Astrocyte (in vitro differentiated cells and primary cell): ENCODE results near the gene GABARAP. TPM values are rescaled to one million over a fixed set of nuclear protein-coding genes. Genes with fewer than 3 reads are reported as not detected.

ENCODE experiments used
- DNase-seq: peaks from one replicate; pipeline ENCODE4 v3.0.0-alpha.2; 2010; ENCODE audit warnings: low read depth
- FAIRE-seq: peaks from 2 replicates; lab custom pipeline; 2011; peaks lifted over from hg19 to GRCh38; lab: Jason Lieb, UNC
- H2AFZ ChIP-seq: 2 replicates; pipeline ENCODE4 v1.6.0; 2012; ENCODE audit warnings: low read depth, low read length, inconsistent platforms
- H3K27ac ChIP-seq: 2 replicates; pipeline ENCODE4 v1.5.1; 2011; ENCODE audit warnings: low read depth, low read length, inconsistent platforms
- H3K27me3 ChIP-seq: 2 replicates; pipeline ENCODE4 v1.6.0; 2011; ENCODE audit warnings: low read length, inconsistent platforms; ENCODE audit not compliant: insufficient read depth
- H3K36me3 ChIP-seq: 2 replicates; pipeline ENCODE4 v1.5.1; 2011; ENCODE audit warnings: low read length, inconsistent platforms; ENCODE audit not compliant: insufficient read depth
- H3K4me1 ChIP-seq: 2 replicates; pipeline ENCODE4 v1.5.1; 2011; ENCODE audit warnings: low read length, inconsistent platforms; ENCODE audit not compliant: insufficient read depth
- H3K4me2 ChIP-seq: 2 replicates; pipeline ENCODE4 v1.6.0; 2012; ENCODE audit warnings: low read length, inconsistent platforms
- H3K4me3 ChIP-seq: 2 replicates; pipeline ENCODE4 v1.5.1; 2011; ENCODE audit warnings: low read depth, mild to moderate bottlenecking, low read length, inconsistent platforms; ENCODE audit not compliant: insufficient read depth
- H3K79me2 ChIP-seq: 2 replicates; pipeline ENCODE4 v1.6.0; 2012; ENCODE audit warnings: mild to moderate bottlenecking, low read length, inconsistent platforms; ENCODE audit not compliant: insufficient read depth
- H3K9ac ChIP-seq: 2 replicates; pipeline ENCODE4 v1.6.0; 2012; ENCODE audit warnings: mild to moderate bottlenecking, low read length, inconsistent platforms
- H3K9me3 ChIP-seq: 2 replicates; pipeline ENCODE4 v1.5.1; 2012; ENCODE audit warnings: low read depth, mild to moderate bottlenecking, low read length, inconsistent platforms; ENCODE audit not compliant: insufficient read depth
- H4K20me1 ChIP-seq: 2 replicates; pipeline ENCODE4 v1.6.0; 2012; ENCODE audit warnings: low read length, inconsistent platforms; ENCODE audit not compliant: insufficient read depth
- H3K27ac Mint-ChIP-seq: one replicate; pipeline ENCODE4 v1.8.0; 2021; ENCODE audit warnings: mild to moderate bottlenecking, mixed read lengths; ENCODE audit not compliant: unreplicated experiment
- H3K27me3 Mint-ChIP-seq: one replicate; pipeline ENCODE4 v1.8.0; 2021; ENCODE audit warnings: low read depth, mixed read lengths; ENCODE audit not compliant: unreplicated experiment
- H3K36me3 Mint-ChIP-seq: one replicate; pipeline ENCODE4 v1.8.0; 2021; ENCODE audit warnings: low read depth, mixed read lengths; ENCODE audit not compliant: unreplicated experiment
- H3K4me1 Mint-ChIP-seq: one replicate; pipeline ENCODE4 v1.8.0; 2021; ENCODE audit warnings: low read depth, mixed read lengths; ENCODE audit not compliant: unreplicated experiment
- H3K4me3 Mint-ChIP-seq: one replicate; pipeline ENCODE4 v1.8.0; 2021; ENCODE audit warnings: mild to moderate bottlenecking, moderate library complexity, mixed read lengths; ENCODE audit not compliant: unreplicated experiment
- H3K9me3 Mint-ChIP-seq: one replicate; pipeline ENCODE4 v1.8.0; 2021; ENCODE audit warnings: mild to moderate bottlenecking, mixed read lengths; ENCODE audit not compliant: unreplicated experiment
- EZH2 ChIP-seq: IDR thresholded peaks from 2 replicates; pipeline ENCODE4 v1.6.1; 2012; ENCODE audit warnings: mild to moderate bottlenecking, low read length, inconsistent platforms; ENCODE audit not compliant: insufficient read depth
- total RNA-seq: library from RNA; stranded (reverse); gene quantifications from 2 replicates; pipeline ENCODE4 v1.2.1, GENCODE V29; 2021
- TF ChIP-seq, protein P1 (sequence below): IDR thresholded peaks from 2 replicates; pipeline ENCODE4 v1.5.1; 2011; ENCODE audit warnings: low read depth, mild to moderate bottlenecking, inconsistent platforms, low read length, moderate library complexity; ENCODE audit not compliant: insufficient read depth

GABARAP gene
- total RNA-seq, 1 donor from 2014 or later = 434 TPM

DNA sequence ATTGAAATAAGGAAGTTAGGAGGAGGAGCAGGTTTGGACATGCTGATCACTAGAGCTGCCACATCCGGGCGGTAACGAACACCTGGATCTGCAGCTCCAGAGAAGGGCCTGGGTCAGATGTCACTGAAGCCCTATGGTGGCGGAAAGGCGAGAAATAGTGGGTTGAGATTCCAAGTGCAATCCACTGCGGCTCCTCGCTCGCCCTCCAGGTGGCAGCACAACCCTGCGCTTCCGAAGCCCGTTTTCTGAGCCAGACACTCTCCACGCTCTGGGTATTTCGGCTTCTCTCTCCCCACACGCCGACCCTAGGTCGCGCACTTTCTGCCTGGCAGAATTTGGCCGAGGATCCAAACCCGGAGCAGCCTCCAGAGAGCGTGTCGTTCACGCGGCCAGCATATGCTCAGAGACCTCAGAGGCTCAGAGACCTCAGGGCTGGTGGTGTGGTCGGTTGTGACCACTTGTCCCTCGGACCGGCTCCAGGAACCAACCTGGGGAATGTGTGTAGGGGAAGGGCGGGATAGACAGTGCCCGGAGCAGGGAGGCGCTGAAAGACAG is 38.3 kb upstream of the GABARAP start:
- peak; percentile 55 for FAIRE-seq

DNA sequence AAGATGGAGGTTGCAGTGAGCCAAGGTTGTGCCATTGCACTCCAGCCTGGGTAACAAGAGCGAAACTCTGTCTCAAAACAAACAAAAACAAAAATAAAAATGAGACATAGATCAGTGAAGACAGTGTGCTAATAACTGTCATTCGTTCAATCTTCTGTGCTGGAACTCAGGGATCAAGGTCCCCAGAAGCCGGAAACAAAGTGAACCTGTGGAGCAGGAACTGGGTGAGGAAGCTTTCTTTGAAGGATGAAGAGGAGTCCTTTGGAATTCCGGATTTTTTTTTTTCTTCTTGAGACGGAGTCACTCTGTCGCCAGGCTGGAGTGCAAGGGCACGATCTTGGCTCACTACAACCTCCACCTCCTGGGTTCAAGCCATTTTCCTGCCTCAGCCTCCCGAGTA is 37.2 kb upstream of the GABARAP start:
- Histone ChIP-seq H2AFZ (no peak overlapping the region), H3K4me2 (no peak overlapping the region)

More for the DNA sequence above, 38.3 kb upstream of the GABARAP start:
- H3K9me3 Mint-ChIP-seq = no peaks in the 10 kb centered on the region
- TF ChIP-seq EZH2 = no peak
- TF ChIP-seq, protein P1, sequence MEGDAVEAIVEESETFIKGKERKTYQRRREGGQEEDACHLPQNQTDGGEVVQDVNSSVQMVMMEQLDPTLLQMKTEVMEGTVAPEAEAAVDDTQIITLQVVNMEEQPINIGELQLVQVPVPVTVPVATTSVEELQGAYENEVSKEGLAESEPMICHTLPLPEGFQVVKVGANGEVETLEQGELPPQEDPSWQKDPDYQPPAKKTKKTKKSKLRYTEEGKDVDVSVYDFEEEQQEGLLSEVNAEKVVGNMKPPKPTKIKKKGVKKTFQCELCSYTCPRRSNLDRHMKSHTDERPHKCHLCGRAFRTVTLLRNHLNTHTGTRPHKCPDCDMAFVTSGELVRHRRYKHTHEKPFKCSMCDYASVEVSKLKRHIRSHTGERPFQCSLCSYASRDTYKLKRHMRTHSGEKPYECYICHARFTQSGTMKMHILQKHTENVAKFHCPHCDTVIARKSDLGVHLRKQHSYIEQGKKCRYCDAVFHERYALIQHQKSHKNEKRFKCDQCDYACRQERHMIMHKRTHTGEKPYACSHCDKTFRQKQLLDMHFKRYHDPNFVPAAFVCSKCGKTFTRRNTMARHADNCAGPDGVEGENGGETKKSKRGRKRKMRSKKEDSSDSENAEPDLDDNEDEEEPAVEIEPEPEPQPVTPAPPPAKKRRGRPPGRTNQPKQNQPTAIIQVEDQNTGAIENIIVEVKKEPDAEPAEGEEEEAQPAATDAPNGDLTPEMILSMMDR = peak; percentile 91
- H3K27me3 Mint-ChIP-seq = peaks cover 35% of the 10 kb centered on the region
- peak overlapping the region; percentile 97 for H3K4me2 ChIP-seq
- H3K27ac ChIP-seq = peak overlapping the region; percentile 35
- H3K4me3 Mint-ChIP-seq = peak overlapping the region; percentile 78
- H3K9ac ChIP-seq = peak overlapping the region; percentile 59
- H3K27ac Mint-ChIP-seq = peak overlapping the region; percentile 66
- no peaks in the 10 kb centered on the region for H4K20me1 ChIP-seq
- DNase-seq = peak; percentile 35
- H3K4me1 Mint-ChIP-seq = no peaks in the 10 kb centered on the region
- H2AFZ ChIP-seq = peak overlapping the region; percentile 90
- H3K36me3 Mint-ChIP-seq = no peaks in the 10 kb centered on the region
- H3K79me2 ChIP-seq = no peaks in the 10 kb centered on the region
- peaks cover 14% of the 10 kb centered on the region for H3K4me1 ChIP-seq
- H3K4me3 ChIP-seq = peak overlapping the region; percentile 53
- no peaks in the 10 kb centered on the region for H3K36me3 ChIP-seq
- H3K9me3 ChIP-seq = no peaks in the 10 kb centered on the region
- H3K27me3 ChIP-seq = peaks cover 16% of the 10 kb centered on the region

More for the DNA sequence above, 37.2 kb upstream of the GABARAP start:
- Mint-ChIP-seq H3K36me3 (no peaks in the 10 kb centered on the region), H3K27ac (no peak overlapping the region), H3K4me3 (no peak overlapping the region), H3K27me3 (peaks cover 27% of the 10 kb centered on the region), H3K4me1 (no peaks in the 10 kb centered on the region), H3K9me3 (no peaks in the 10 kb centered on the region)
- DNase-seq (no peak), FAIRE-seq (no peak)
- Histone ChIP-seq H3K9me3 (no peaks in the 10 kb centered on the region), H3K79me2 (no peaks in the 10 kb centered on the region), H3K27ac (no peak overlapping the region), H3K9ac (no peak overlapping the region), H3K36me3 (no peaks in the 10 kb centered on the region), H3K4me1 (peaks cover 14% of the 10 kb centered on the region), H3K4me3 (no peak overlapping the region), H3K27me3 (peaks cover 12% of the 10 kb centered on the region), H4K20me1 (no peaks in the 10 kb centered on the region)
- TF ChIP-seq EZH2 = no peak
- TF ChIP-seq, protein P1 = no peak
